NCI-H460 (cell line): ENCODE results near the gene NRN1L. TPM values are rescaled to one million over a fixed set of nuclear protein-coding genes. Genes with fewer than 3 reads are reported as not detected.

ENCODE experiments used
- DNase-seq: peaks from one replicate; pipeline ENCODE4 v3.0.0-alpha.2; 2016; ENCODE audit warnings: low read depth; ENCODE audit errors: extremely low read depth
- total RNA-seq: library from RNA; depleted of rRNA; stranded (reverse); fragments of >200 nt; shearing (Covaris generic); gene quantifications from 2 replicates; pipeline ENCODE4 v1.2.3, GENCODE V29; 2014

Gene NRN1L
- total RNA-seq, 1 experiment from 2014 or later = 0.87 TPM

GRCh38 chr16:67881621-67882161 lies 3.0 kb upstream of the NRN1L start:
- DNase-seq = no peak

- no peak for DNase-seq
Measured at GRCh38 chr16:67882374-67883145, 2.1 kb upstream of the NRN1L start.

GRCh38 chr16:67883146-67883871 lies 1.4 kb upstream of the NRN1L start:
- DNase-seq = no peak

- peak; percentile 49 for DNase-seq
Measured at GRCh38 chr16:67883872-67884261, 818 bp upstream of the NRN1L start.

- DNase-seq = no peak
Measured at GRCh38 chr16:67885545-67885944, 860 bp downstream of the NRN1L start.

- no peak for DNase-seq
Measured at GRCh38 chr16:67885976-67886375, 1.3 kb downstream of the NRN1L start.

- DNase-seq = no peak
Measured at GRCh38 chr16:67886387-67886786, 1.7 kb downstream of the NRN1L start.

- no peak for DNase-seq
Measured at GRCh38 chr16:67888331-67888730, 3.6 kb downstream of the NRN1L start.

GRCh38 chr16:67892375-67892774 lies 7.7 kb downstream of the NRN1L start:
- no peak for DNase-seq

- peak; percentile 98 for DNase-seq
Measured at GRCh38 chr16:67892899-67893742, 8.4 kb downstream of the NRN1L start, which contains the start of gene PSKH1. Gene PSKH1, plus strand, starts transcription at chr16:67893254. Its CDS starts 15,496 bp downstream, at chr16:67908750.

GRCh38 chr16:67893743-67894399 lies 9.2 kb downstream of the NRN1L start:
- DNase-seq = no peak

GRCh38 chr16:67897231-67897630 lies 12.5 kb downstream of the NRN1L start:
- no peak for DNase-seq

- DNase-seq = no peak
Measured at GRCh38 chr16:67901734-67902133, 17.0 kb downstream of the NRN1L start.

GRCh38 chr16:67902831-67903230 lies 18.1 kb downstream of the NRN1L start:
- DNase-seq = no peak

GRCh38 chr16:67907397-67908180 lies 22.9 kb downstream of the NRN1L start:
- no peak for DNase-seq

GRCh38 chr16:67909056-67909742 lies 24.5 kb downstream of the NRN1L start:
- no peak for DNase-seq

- DNase-seq = no peak
Measured at GRCh38 chr16:67910158-67910557, 25.5 kb downstream of the NRN1L start.

- no peak for DNase-seq
Measured at GRCh38 chr16:67914758-67915495, 30.2 kb downstream of the NRN1L start.
